ENCODE results near the gene GJB2.

DNA sequence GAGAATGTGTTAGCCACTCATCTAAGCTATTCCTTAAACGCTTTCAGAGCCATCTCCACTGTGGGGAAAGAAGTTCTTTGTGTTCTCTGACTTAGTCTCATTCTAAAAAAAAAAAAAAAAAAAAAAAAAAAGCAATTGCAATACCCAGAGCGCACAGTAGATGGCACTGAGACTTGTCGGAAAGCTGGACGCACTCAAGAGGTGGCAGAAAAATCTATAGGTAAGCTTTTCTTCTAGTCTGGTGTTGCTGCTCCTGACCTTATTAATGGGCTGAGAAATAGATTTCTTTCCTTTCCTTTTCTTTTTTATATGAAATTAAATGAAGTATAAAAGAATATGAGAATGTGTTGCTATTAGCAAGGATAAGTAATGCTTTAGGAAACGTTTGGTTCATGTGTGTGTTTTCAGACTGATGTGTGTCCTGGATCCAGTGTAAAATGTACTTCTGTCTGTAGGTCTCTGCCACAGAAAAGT lies 4.7 kb upstream of the GJB2 start:
- TF ChIP-seq, protein P1, sequence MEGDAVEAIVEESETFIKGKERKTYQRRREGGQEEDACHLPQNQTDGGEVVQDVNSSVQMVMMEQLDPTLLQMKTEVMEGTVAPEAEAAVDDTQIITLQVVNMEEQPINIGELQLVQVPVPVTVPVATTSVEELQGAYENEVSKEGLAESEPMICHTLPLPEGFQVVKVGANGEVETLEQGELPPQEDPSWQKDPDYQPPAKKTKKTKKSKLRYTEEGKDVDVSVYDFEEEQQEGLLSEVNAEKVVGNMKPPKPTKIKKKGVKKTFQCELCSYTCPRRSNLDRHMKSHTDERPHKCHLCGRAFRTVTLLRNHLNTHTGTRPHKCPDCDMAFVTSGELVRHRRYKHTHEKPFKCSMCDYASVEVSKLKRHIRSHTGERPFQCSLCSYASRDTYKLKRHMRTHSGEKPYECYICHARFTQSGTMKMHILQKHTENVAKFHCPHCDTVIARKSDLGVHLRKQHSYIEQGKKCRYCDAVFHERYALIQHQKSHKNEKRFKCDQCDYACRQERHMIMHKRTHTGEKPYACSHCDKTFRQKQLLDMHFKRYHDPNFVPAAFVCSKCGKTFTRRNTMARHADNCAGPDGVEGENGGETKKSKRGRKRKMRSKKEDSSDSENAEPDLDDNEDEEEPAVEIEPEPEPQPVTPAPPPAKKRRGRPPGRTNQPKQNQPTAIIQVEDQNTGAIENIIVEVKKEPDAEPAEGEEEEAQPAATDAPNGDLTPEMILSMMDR (IDR thresholded peaks at IDR 0.05 in 4 of 5, conservative IDR thresholded peaks at IDR 0.05 in 1 of 5) = peak; percentile 19 to 73 (median 35)
- TF ChIP-seq POLR2A (IDR thresholded peaks at IDR 0.05) = no peak
